ENCODE results near the gene SEMA4D. TPM values are rescaled to one million over a fixed set of nuclear protein-coding genes. Genes with fewer than 3 reads are reported as not detected.

Gene SEMA4D
- total and polyA plus RNA-seq, 9 of the 15 experiments (the other 6 are each of a cell fraction or from before 2014, with no cell fraction given), result 0.38 to 5.1 (median 1.8) TPM

DNA sequence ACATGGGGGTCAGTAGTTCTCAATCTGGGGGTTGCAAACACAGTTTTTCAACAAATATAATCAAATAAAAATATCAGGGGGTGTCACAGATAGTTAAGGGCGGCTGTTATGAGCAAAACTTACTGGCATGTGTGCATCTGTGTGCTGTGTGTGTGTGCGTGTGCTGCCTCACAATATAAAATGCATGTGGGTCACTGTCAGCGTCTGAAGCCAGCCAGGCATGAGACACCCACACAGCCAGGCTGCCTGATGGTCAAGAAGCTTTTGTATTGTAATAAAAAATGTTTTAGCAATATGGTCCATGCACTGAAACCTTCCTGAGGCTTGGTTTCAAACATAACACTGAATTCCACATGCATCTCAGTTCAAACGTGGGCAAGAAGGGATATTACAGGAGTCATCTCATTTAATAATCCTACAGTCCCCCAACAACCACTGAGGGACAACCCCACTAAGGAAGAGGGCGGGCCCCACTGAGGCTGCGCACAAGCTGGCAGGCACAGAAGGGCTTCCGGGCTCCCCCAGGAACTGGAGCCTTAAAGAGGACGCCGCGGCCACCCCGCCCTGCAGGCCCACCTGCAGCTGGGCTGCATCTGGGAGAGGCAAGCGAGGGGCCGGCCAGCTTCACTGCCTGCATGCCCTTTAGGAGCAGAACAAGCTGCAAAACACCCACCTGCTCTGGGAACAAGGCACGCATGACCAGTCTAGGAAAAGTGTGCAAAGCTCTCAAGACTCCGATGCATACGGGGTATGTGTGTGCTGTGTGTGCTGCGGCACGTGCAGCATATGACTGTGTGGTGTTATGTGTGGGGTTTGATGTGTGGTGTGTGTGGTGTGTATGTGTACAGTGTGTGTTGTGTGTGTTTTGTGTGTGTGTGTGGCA is 14.1 kb downstream of the SEMA4D start:
- Histone ChIP-seq H2AFZ (ENCODE audit: low read depth, low read length) (no peak overlapping the region), H3K9me1 (ENCODE audit: control insufficient read depth, insufficient read depth, low read length) (no peaks in the 10 kb centered on the region), H3K4me1 (replicated peaks in 1 of 2; ENCODE audit: control insufficient read depth in 2 of 2, insufficient read depth in 2 of 2, low read length in 2 of 2) (no peaks in the 10 kb centered on the region), H4K20me1 (replicated peaks; ENCODE audit: control insufficient read depth, insufficient read depth, low read length) (no peaks in the 10 kb centered on the region), H3K27ac (ENCODE audit: extremely low read depth, low read depth, low read length) (no peak overlapping the region), H3K4me2 (ENCODE audit: insufficient read depth, low read length) (no peak overlapping the region), H3K4me3 (no peak overlapping the region), H3K9me3 (replicated peaks; ENCODE audit: control insufficient read depth, insufficient read depth, low read depth, low read length) (no peaks in the 10 kb centered on the region), H3K27me3 (ENCODE audit: control insufficient read depth in 2 of 2, insufficient read depth in 2 of 2, low read length in 2 of 2) (peaks cover 0 to 31% of the 10 kb centered on the region in 2 experiments; a peak in 3 of 5 replicates), H3K79me2 (ENCODE audit: control insufficient read depth, insufficient read depth, low read length) (no peaks in the 10 kb centered on the region), H3K9ac (ENCODE audit: insufficient read depth in 1 of 2, low read depth in 2 of 2, low read length in 2 of 2) (no peak overlapping the region), H3K36me3 (ENCODE audit: control insufficient read depth, insufficient read depth, low read length) (no peaks in the 10 kb centered on the region)
- BruUV-seq (replicated peaks), result no TSS peak
- intact Hi-C loops (cut with micrococcal nuclease), result no loop called here
- DNase-seq (ENCODE audit: extremely low read depth in 1 of 4, low spot score in 3 of 4) (no peak), FAIRE-seq (no peak), ATAC-seq (no peak)
- in situ Hi-C loops (cut with MboI), result no loop called here
- TF ChIP-seq TCFL5 (CRISPR knock-in tag; conservative IDR thresholded peaks at IDR 0.05), result no peak
- TF ChIP-seq MYBL2 (IDR thresholded peaks at IDR 0.05; ENCODE audit: low read depth), result no peak
- TF ChIP-seq MYBL2 (CRISPR knock-in tag; IDR thresholded peaks at IDR 0.05; ENCODE audit: borderline replicate concordance), result no peak
- TF ChIP-seq, protein P1, sequence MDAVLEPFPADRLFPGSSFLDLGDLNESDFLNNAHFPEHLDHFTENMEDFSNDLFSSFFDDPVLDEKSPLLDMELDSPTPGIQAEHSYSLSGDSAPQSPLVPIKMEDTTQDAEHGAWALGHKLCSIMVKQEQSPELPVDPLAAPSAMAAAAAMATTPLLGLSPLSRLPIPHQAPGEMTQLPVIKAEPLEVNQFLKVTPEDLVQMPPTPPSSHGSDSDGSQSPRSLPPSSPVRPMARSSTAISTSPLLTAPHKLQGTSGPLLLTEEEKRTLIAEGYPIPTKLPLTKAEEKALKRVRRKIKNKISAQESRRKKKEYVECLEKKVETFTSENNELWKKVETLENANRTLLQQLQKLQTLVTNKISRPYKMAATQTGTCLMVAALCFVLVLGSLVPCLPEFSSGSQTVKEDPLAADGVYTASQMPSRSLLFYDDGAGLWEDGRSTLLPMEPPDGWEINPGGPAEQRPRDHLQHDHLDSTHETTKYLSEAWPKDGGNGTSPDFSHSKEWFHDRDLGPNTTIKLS (IDR thresholded peaks at IDR 0.05; ENCODE audit: borderline replicate concordance, low read depth), result no peak
- no peak for TF ChIP-seq ZSCAN29 (IDR thresholded peaks at IDR 0.05)
- no peak for TF ChIP-seq RFX5 (IDR thresholded peaks at IDR 0.05; ENCODE audit: low read depth, low read length)
- no peak for TF ChIP-seq SRSF1 (IDR thresholded peaks at IDR 0.05; ENCODE audit: low read depth, low read length)
- no peak for TF ChIP-seq NR3C1 (CRISPR knock-in tag; IDR thresholded peaks at IDR 0.05)
- TF ChIP-seq PHTF2 (CRISPR knock-in tag; IDR thresholded peaks at IDR 0.05), result no peak
- TF ChIP-seq, protein P2, sequence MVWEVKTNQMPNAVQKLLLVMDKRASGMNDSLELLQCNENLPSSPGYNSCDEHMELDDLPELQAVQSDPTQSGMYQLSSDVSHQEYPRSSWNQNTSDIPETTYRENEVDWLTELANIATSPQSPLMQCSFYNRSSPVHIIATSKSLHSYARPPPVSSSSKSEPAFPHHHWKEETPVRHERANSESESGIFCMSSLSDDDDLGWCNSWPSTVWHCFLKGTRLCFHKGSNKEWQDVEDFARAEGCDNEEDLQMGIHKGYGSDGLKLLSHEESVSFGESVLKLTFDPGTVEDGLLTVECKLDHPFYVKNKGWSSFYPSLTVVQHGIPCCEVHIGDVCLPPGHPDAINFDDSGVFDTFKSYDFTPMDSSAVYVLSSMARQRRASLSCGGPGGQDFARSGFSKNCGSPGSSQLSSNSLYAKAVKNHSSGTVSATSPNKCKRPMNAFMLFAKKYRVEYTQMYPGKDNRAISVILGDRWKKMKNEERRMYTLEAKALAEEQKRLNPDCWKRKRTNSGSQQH (CRISPR knock-in tag; IDR thresholded peaks at IDR 0.05), result no peak
- TF ChIP-seq MTA1 (IDR thresholded peaks at IDR 0.05; ENCODE audit: borderline replicate concordance), result no peak
- 22% methylated on average over 13 of the region's 18 CpGs for WGBS (ENCODE audit: insufficient coverage, low coverage, missing lambda C conversion rate)
- ChIA-PET POLR2A (interaction anchor here (0.5 to 0.6 kb wide), 3 partner anchors 78 to 414 kb away, joined by 3 read pairs; no protein-coding TSS in a partner anchor), CTCF (ENCODE audit: low intra/inter-chr PET ratio) (no interaction called here)

Measured in K562 (cell line).